SH-SY5Y (cell line): Measurements from ENCODE around the gene NUP93.

Source experiments
- GATA2 ChIP-seq: IDR thresholded peaks from 2 replicates; pipeline ENCODE4 v1.6.1; 2011; ENCODE audit warnings: mild to moderate bottlenecking, low read depth, low read length
- GATA3 ChIP-seq: IDR thresholded peaks from 2 replicates; pipeline ENCODE4 v1.6.1; 2011; ENCODE audit warnings: low read depth, mild to moderate bottlenecking, low read length, moderate library complexity

The NUP93 gene

GRCh38 chr16:56747486-56748045 is 17.6 kb downstream of the NUP93 start:
- TF ChIP-seq GATA3 (no peak), GATA2 (no peak)

- TF ChIP-seq GATA2 (no peak), GATA3 (no peak)
Measured at GRCh38 chr16:56748191-56748590, 18.3 kb downstream of the NUP93 start.

- TF ChIP-seq GATA2 (no peak), GATA3 (no peak)
Measured at GRCh38 chr16:56748826-56749225, 18.9 kb downstream of the NUP93 start.

GRCh38 chr16:56749672-56750491 is 20.0 kb downstream of the NUP93 start:
- TF ChIP-seq GATA2 (no peak), GATA3 (no peak)

GRCh38 chr16:56753410-56753809 is 23.5 kb downstream of the NUP93 start:
- TF ChIP-seq GATA3 (no peak), GATA2 (no peak)

- TF ChIP-seq GATA3 (no peak), GATA2 (no peak)
Measured at GRCh38 chr16:56755038-56755437, 25.1 kb downstream of the NUP93 start.

GRCh38 chr16:56758432-56758831 is 28.5 kb downstream of the NUP93 start:
- TF ChIP-seq GATA2 (no peak), GATA3 (no peak)

DNA sequence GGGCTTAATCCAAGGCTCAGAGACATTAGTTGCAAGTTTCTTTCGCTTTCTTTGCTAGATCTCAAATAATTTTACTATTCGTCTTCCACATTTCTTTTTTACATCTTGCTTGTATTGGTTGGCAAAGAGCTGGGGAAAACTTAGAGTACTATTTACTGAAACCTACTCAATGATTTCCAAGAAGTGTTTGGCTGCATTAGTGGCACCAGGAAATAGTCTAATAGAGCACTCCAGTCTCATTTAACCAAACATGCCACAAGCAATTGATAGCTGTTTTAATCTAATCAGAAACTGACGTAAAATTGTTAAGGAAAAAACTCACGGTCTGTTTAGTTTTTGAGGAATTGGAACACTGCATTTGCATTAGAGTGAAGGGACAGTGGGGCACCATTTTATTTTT is 29.0 kb downstream of the NUP93 start:
- no peak for TF ChIP-seq GATA2

GRCh38 chr16:56763291-56763916 is 33.5 kb downstream of the NUP93 start:
- no peak for TF ChIP-seq GATA3
- no peak for TF ChIP-seq GATA2

DNA sequence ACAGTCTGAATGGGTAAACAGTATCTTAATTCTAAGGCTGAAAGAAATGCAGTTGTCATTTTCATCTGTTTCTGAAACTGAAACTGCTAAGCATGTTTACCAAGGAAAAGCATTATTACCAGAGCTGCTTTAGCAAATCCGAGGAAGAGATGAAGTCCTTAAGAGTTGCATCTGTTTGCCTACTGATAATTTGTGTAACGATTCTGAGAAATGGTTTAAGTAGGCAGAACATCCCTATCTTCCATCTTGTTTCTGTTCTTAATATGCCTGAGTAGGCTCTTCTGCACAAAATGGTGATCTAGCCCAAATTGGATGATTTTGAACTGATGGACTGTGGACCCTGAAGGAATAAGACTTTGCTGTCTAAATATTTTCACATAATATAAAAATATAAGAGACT is 34.9 kb downstream of the NUP93 start:
- TF ChIP-seq GATA2, result no peak
- no peak for TF ChIP-seq GATA3

DNA sequence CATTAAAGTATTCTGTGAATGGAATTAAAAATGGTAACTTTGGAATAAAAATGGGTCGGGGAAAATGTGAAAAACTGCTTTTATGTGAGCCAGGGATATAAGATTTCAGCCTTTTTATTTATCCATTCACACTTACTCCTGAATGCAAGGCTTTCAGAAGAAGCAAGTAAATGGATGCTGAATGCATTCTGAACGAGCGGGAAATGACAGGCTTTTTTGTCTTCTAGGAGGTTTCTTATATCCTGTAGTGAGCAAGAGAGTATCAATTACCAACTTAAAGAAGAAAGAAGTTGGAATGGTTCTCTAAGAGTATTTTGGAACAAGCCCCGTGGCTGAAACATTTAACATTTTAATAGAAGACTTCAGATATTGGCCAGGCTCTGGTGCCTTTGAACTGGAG is 36.0 kb downstream of the NUP93 start:
- TF ChIP-seq GATA3 (no peak), GATA2 (no peak)

GRCh38 chr16:56767024-56767423 is 37.1 kb downstream of the NUP93 start:
- peak; percentile 38 for TF ChIP-seq GATA2
- TF ChIP-seq GATA3, result no peak

DNA sequence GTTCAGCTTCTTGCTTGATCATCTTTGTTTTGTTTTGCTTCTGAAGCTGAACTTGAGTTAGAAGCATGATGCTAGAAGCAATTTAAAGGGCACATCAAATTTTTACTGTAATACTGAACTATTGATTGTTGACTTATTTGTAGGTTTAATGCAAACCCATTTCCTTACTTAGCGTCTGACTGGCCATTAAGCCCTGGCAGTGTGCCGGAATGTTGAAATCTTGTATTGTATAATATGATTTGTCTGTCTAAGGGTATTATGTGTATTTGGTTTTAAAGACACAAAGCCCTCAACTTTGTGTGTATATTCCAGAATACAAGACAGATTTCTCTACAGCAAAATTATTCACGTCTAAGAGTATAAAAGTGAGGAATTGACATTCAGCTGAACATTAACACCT is 39.7 kb downstream of the NUP93 start:
- TF ChIP-seq GATA2, result no peak
- TF ChIP-seq GATA3, result no peak

DNA sequence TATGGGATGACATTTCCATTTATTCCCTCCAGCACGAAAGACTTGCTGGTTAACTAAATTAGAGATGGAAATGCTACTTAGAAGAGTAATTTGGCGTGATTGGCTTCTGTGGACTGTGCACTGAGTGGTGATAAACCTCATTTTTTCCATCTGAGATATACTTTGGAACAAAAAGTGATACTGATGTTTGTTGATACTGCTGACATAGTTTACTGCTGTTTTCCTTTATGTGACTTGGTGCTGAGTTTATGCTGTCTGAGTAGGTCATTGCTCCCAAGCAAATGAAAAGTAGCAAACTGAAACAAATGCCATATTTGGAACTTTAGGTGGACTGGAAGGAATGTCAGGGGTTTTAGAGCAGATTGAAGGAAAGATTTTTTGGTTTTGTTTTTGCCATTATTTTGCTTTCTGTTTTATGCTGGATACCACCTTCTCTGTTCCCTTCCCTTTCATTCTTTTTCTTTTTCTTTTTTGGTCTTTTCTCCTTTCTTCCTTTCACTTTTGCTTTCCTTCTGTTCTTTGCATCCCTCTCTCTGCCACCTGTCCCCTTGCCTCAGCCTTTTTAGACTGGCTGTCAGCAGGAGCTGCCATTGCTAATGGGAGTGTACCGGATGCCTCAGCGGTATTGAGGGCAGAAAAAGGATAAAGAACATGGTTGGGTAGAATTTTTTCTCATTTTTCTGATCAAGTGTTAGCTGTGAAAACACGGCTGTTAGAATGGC is 41.8 kb downstream of the NUP93 start:
- TF ChIP-seq GATA3 (no peak), GATA2 (no peak)
